DMS 273 treated with DMSO at 0.1 percent for 48 hours (cell line): ENCODE results near the gene DNAH11.
"Not testable (repeated sequence)": the region's sequence is repeated elsewhere in the genome, so short reads cannot be mapped to it uniquely, and the experiment has no call there.

ENCODE experiments used
- DNase-seq: peaks from one replicate; lab custom pipeline; 2025; lab: John Stamatoyannopoulos, UW

DNAH11 gene

DNA sequence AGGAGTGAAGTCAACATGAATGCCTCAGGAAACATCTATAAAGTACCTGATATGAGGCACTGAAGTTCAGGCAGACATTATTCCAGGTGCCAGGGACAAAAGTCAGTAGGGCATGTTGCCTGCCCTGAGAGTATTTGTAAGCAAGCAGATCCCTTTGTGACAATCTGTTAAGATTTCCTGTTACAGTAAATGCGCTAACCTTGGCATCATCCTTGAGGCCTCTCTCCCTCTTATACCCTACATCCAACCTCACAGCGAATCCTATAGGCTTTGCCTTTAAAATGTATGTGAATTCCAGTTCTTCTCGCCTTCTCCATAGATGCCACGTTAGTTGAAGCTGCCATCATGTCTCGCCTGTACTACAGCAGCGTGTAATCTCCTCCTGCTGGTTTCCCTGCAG, 165.3 kb downstream of the DNAH11 start:
- DNase-seq: no peak

DNA sequence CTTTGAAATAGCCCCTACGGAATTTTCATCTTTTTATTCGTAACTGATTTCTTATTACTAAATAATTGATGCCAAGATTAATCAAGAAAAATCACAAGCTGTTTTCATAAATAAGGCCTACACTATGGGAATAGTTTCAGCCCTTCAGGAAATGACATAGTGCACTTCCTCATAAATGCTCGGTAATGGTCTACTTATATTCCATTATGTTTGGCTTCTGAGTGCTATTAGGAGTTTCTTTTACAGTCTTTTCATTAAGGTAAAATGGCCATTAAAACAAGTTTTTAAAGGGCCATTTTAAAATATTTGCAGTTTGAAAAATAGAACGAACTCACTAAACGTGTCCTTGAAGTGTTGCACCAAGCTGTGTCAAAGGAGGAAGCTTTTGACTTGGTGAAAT, 174.5 kb downstream of the DNAH11 start:
- DNase-seq: no peak

DNA sequence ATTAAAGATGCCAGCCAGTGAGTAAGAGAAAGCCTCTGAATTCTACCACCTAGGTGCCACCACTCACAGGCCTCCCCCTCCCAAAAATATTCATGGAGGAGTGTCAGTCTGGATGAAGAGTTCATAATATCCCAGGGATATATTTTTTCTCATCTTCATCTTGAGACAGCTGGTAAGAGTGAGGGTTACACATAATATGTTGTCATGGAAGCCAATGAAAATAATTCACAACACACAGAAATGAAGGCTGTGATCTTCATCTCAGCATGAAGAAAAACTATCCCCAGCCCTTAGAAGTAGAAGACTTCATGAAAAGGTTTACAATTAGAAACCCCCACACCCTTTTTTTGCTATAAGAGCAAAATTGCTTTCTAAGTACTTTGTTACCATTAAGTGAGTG, 175.6 kb downstream of the DNAH11 start:
- DNase-seq: no peak

DNA sequence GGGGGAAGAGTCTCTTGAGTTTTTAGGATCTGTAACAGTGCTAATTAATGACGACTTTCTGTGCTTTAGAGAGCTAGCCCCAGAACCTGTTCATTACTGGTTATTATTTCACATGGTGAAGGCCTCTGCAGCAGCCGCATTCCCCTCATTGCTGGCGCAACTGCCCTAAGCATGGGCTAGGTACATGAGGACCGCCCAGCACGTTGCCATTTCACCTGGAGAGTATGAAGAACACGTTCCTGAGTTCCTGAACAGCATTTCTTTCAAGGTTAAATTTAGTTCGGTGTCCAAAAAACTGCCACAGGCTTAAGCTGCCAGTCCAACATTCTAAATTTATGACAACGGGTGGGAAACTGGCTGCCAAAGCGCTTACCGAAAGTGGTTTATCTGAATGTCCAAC, 177.0 kb downstream of the DNAH11 start:
- no peak for DNase-seq

DNA sequence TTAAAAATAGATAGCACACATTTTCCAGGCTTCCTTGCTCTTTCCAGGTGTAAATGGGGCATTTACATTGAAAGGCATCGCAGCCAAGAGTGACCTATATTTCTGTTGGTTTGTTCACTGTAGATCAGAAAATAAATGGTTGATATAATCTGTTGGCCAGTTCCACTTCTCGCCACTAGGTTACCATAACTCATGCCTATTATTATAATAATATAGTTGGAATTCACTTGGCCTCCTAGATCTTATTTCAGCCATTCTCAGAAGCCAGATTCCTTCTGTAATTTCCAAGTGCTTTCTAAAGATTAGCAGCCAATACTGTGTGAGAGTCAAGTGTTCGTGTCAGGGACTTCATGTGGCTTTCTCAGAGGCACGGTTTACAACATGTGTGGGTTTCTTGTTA, 179.5 kb downstream of the DNAH11 start:
- DNase-seq: no peak

DNA sequence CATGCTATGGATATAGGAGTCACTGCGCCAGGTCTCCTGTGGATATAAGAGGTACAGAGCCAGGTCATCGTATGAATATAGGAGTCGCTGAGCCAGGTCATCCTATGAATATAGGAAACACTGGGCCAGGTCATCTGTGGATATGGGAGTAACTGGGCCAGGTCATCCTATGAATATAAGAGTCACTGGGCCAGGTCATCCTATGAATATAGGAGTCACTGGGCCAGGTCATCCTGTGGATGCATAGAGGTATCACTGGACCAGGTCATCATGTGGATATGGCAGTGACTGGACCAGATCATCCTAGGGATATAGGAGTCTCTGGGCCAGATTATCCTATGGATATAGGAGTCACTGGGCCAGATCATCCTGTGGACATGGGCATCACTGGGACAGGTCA, 181.7 kb downstream of the DNAH11 start:
- no peak for DNase-seq

DNA sequence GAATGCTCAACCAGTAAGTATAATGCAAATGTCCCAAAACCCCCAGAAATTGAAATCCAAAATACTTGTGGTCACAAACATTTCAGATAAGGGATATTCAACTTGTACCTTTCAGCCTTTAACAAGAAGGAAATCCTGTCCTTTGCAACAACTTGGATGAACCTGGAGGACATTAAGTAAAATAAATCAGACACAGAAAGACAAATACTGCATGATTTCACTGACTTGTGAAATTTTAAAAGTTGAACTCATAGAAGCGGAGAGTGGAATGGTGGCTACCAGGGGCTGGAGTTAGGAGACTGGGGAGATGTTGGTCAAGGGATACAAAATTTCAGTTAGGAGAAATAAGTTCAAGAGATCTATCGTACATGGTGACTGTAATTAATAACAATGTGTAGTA, 187.6 kb downstream of the DNAH11 start:
- no peak for DNase-seq

DNA sequence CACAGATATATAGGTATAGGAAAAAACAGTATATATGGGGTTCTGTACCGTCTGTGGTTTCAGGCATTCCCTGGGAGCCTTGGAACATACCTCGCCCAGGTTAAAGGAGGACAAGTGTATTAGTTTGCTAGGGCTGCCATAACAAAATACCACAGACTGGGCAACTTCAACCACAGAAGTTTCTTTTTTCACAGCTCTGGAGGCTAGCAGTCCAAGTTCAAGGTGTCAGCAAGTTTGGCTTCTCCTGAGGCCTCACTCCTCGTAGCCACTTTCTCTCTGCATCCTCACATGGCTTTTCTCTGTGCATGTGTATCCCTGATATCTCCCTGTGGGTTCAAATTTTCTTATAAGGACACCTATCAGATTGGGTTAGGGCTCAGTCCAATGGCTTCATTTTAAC, 189.1 kb downstream of the DNAH11 start:
- no peak for DNase-seq

DNA sequence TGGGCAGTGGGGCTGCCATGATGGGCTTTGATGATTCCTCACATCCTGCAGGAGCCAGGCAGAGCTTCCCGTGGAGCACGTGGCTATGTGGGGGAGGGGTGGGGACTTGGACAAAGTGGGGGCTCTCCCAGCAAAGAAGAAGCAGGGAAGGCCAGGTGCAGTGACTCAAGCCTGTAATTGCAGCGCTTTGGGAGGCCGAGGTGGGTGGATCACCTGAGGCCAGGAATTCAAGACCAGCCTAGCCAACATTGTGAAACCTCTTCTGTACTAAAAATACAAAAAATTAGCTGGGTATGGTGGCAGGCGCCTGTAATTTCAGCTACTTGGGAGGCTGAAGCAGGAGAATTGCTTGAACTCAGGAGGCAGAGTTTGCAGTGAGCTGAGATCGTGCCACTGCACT, 190.1 kb downstream of the DNAH11 start:
- DNase-seq: not testable (repeated sequence)

DNA sequence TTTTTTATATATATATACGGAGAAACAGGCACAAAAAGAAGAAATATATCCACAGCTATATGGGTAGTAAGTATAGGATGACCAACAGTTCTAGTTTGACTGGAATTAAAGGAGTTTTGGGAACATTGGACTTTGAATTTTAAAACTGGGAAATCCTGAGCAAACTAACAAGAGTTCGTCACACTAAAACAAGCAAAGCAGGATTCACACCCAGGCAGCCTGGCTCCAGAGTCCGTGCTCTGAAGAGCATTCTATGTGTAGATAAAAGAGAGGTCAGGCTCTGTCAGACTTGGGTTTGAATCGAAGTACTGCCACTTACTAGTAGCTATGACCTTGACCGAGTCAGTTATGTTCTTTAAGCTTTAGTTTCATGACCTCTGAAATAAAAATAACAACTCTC, 191.0 kb downstream of the DNAH11 start:
- DNase-seq: no peak

DNA sequence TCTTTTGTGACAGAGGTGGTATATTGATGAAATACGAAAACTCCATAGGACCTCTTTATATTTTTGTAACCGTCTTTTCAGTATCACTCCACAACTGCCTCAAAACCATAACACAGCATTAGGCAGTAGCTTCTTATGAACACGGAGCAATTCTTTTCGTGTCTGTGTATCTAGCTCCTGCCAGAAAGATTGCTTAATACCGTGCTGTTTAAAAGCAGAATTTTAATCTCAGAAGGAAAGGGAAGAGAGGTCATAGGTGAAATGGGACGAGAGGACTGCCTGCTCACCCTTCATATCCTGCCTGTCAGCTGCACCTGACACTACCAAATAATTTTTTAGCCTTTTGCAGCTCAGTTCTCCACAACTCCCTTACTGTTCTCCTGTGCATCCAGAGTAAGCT, 200.7 kb downstream of the DNAH11 start:
- DNase-seq: no peak

DNA sequence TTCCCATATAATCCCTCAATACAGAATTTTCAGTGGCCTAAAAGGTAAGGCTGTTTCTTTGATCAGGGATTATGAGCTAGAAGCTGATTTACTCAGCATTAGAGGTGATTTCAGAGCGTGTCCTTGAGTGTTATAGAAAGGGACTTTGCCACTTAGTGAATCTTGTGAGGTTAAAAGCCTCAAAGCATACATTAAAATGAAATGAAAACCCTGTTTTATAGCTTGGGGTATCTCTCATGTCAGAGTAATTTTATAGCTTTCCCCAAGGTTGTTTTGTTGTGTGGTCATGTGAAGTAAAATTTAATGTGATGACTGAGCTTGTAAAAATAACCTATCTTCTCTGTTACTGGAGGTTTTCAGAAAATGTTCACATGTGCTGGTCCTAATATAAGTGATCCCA, 204.1 kb downstream of the DNAH11 start:
- no peak for DNase-seq

DNA sequence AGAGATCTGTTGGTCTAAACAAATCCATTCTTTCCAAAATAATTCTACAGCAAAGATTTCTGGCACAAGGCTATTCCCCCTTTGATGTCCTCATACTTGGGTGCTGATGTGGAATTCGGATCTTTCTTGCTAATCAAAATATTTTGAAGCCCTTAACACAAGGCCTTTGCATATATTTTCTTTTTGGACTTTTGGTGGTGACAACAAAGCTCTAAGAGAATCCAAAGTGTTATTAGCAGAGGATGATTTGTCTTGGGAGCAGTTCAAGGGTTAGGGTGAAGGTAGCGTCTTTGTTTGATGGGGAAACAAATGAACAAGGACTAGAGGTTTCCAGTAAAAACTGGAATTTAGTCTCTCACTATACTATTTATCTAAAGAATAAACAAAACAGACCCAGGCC, 205.0 kb downstream of the DNAH11 start:
- DNase-seq: no peak

DNA sequence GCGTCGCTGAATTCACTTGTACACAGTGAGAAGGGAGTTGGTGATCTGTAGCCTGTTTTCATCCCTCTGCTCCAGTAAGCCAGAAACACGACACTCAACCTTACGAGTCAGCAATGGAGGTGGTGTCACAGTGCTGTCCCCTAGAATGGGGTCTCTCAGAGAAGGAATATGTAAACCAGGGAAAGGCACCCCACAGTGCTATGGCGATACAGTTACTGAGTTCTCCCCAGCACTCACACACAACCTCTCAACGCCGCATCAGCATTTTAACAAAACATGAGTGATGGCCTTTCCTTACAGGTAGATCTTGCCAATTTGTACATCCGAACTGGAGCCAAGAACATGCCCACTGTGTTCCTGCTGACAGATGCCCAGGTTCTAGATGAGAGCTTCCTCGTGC, 206.5 kb downstream of the DNAH11 start:
- no peak for DNase-seq

DNA sequence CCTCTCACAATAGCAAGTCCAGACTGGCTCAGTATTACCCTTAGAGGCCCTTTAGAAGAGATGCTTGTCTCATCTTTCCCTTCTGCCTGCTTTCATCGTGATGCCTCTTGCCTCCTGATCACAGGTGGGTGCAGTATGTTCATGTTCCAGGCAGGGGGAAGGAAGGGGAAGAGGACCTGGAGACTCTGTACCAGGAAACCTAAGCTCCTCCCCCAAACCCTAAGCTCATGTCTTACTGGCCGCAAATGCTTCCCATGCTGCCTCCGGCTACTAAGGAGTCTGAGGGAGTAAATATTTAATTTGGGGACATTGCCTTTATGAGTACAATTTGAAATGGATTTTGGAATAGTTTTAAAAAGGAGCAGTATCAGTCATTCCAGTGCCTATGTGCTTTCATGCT, 210.2 kb downstream of the DNAH11 start:
- no peak for DNase-seq

DNA sequence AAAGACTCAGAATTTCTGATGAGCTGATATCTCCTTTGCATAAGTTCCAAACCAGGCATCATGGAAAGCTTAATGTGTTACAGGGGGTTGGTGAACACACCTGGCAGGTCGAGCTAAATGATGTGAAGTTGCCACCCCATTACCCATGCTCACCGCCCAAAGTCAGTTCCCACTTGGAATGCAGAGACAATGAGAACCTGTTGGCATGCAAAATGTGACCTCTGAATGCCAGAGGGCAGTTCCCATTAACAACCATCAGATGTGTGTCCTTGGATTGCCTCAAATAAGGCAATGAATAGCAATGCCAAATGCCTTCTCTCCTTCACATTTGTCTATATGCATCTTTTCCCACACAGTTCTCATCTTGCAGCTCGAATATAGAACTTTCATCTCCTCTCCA, 212.1 kb downstream of the DNAH11 start:
- no peak for DNase-seq

DNA sequence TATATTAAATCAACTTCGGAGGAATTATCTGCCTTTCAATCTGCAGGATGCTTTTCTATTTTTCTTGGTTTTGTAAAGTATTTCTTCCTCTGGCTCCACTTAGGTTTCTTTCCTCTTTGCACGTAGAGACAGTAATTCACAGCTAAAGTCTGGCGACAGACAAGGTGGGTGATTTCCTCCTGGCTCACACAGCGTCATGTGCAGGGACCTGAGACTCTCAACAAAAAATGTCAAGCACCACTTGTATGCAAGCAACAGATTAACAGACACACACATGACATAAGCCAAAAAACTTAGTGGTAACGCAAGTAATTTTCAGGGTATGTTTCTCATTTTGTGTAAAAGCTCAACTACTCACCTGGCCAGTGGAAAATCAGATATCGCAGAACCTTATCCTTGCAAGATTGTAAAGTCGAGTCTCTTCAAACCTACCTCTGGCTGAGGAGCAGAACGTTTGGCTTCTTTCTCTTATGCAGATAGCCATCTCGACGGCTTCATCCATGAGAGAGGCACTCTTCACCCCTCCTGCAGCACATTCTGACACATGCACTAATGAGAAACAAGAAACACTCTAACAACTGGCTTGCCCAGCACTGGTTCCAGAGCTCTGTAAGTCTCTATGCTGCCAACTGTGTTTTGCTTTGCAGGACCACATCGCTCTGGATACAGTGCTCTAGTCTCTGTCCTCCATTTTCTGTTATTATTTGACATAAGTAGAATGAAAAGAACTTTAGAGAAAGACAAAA, 214.9 kb downstream of the DNAH11 start:
- no peak for DNase-seq

DNA sequence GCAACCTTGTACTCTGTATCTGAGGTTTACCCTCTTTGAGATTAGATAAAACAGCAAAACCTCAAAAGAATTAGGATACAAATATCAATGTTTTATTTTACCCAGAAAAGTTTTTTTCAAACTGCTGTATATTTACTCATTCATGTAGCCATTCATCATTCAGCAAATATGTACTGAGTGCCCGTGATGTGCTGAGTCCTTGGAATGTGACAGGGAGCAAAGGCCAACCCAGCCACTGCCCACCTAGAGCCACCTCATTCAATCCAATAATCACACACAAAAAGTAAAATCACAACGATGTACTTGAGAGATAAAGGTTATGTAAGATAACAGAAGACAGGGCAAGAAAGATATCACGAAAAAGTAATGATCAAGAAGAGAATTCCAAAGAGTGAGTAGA, 215.4 kb downstream of the DNAH11 start:
- DNase-seq: no peak

DNA sequence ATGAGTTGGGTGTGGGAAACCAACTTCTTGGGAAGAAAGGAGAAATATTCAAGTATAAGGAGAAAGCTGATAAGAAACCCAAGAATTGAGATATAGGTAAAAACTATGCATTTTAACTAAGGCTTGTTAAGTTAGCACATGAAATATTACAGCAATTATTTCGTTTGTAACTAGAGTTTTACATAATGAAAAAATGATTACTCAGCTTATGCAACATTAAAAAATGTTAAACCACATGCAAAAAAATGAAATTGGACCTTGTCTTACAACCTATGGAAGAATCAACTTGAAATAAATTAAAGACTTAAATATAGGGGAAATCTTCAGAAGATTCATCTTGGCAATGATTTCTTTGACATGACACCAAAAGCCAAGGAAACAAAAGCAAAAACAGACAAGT, 219.6 kb downstream of the DNAH11 start:
- DNase-seq: no peak

DNA sequence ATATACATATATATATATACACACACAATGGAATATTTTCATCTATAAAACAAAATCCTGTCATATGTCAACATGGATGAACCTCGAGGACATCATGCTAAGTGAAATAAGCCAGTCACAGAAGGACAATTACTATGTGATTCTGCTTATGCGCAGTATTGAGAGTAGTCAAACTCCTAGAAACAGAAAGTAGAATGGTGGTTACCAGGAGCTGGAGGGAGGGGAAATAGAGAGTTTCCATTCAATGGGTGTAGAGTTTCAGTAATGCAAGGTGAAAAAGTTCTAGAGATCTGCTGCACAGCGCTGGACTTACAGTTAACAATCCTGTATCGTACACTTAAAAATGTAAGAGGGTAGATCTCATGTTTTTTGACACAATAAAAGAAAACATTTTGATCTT, 221.0 kb downstream of the DNAH11 start:
- DNase-seq: no peak

DNA sequence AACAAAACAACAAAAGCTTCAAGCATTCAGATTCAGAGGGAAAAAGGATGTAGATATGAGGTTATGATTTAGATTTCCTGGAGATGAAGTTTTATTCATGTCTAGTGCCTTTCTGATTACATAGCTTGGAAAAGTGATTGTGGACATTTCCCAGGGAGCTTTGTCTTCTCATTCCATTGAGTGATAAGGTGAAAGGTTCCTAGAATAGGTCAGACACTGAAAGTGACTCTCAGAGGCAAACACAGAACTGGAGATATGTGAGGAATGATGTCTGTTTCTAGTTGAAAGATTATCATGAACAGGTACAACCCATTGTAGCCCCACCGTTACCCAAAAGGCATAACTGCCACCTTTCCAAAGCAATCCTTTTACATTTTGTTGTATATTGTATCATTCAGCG, 223.4 kb downstream of the DNAH11 start:
- no peak for DNase-seq

DNA sequence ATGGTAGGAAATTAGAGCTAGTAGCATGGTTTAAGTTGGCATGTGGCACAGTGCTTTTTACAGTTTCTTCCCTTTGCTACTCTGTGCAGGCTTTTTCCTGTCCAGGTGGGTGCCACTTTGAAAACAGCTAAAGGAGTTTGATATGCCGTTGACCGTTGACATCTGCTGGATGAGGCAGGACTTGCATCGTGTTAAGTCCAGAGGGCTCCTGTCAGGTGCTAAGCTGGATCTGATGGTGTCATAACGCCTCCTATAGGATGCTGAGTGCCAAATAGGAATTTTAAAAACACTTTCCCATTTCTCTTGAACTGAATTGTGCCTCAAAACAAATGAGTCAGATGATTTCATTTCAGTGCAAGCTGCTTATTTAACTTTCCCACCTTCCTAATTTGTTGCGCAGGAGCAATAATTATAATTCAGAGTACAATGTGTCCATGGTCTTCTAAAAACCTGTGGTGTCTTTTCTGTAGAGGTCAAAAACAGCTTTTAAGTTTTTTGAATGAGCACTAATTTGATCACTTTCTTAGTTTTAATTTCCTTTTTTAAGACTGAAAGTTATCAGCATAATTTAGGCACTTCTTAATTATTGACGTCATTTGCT, 224.6 kb downstream of the DNAH11 start:
- peak; percentile 72 for DNase-seq

DNA sequence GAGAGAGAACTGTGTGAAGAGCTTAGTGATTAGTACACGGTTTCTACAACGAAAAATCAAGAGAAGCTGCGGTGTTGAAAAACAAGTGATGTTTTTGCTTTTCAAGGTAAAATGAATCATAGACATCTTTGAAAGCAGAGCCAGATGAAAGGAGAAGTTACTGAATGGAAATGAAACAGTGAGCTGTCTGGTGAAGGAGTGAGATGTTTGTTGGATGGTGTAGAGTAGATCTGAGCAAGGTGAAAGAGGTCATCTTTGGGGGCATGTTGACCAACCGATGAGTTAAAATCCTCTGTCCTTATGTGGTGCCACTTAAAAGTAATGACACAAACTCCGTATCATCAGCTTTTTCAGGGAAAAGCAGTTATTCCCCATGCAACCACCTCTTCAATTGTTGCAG, 225.4 kb downstream of the DNAH11 start:
- DNase-seq: no peak

DNA sequence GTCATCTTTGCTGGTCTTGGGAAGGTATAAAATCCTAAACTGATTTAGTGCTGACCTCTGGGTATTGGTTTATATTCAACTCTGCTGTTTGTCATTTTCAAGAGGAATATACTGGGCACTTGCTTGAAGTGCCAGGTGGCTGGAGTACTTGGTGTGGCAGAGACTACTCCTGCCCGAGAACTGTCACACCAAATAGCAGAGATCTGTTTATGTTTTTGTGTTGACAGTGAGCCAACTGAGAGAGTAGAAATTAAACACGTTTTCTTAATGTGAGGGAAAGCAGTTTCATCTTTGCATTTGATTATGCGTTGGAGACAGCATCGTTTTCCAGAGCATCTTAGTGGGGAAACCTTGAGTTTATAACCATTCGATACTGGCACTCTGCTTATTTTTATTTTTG, 228.4 kb downstream of the DNAH11 start:
- DNase-seq: no peak
